ENCODE results near the gene SPAG4.

- no peak for TF ChIP-seq CTCF (optimal IDR thresholded peaks at IDR 0.05 in 1 of 3, IDR thresholded peaks at IDR 0.05 in 1 of 3, conservative IDR thresholded peaks at IDR 0.05 in 1 of 3; ENCODE audit: extremely low read depth in 1 of 3, insufficient read depth in 2 of 3, low read length in 3 of 3)
- no peak for TF ChIP-seq EZH2 (IDR thresholded peaks at IDR 0.05; ENCODE audit: low read length)
Measured at GRCh38 chr20:35643045-35643444, 27.4 kb downstream of the SPAG4 start.
